Measurements from ENCODE around the gene CD99.
"Not testable (repeated sequence)": the region's sequence is repeated elsewhere in the genome, so short reads cannot be mapped to it uniquely, and the experiment has no call there.

Gene CD99

GRCh38 chrX:2690856-2691542 lies at the start of gene CD99:
TSS of gene CD99 (plus strand) at chrX:2691295. CDS start at chrX:2691361, 66 bp downstream.
- no peak for DNase-seq

- no peak for DNase-seq
These were observed 48.9 kb upstream of the CD99 start for GRCh38 chrX:2642146-2642545.

- DNase-seq: no peak
These were observed 48.3 kb upstream of the CD99 start for GRCh38 chrX:2642791-2643190.

GRCh38 chrX:2643880-2644279 lies 47.2 kb upstream of the CD99 start:
- no peak for DNase-seq

GRCh38 chrX:2645563-2645962 lies 45.5 kb upstream of the CD99 start:
- no peak for DNase-seq

GRCh38 chrX:2647627-2648026 lies 43.5 kb upstream of the CD99 start:
- DNase-seq: no peak

- no peak for DNase-seq
These were observed 41.1 kb upstream of the CD99 start for GRCh38 chrX:2650037-2650436.

GRCh38 chrX:2650865-2651264 lies 40.2 kb upstream of the CD99 start:
- no peak for DNase-seq

GRCh38 chrX:2652106-2652505 lies 39.0 kb upstream of the CD99 start:
- no peak for DNase-seq

GRCh38 chrX:2654436-2655340 lies 36.4 kb upstream of the CD99 start:
- no peak for DNase-seq

- DNase-seq: no peak
These were observed 34.7 kb upstream of the CD99 start for GRCh38 chrX:2656257-2656836.

GRCh38 chrX:2657532-2658113 lies 33.5 kb upstream of the CD99 start:
- no peak for DNase-seq

GRCh38 chrX:2658585-2659292 lies 32.4 kb upstream of the CD99 start:
- DNase-seq: no peak

GRCh38 chrX:2662586-2662985 lies 28.5 kb upstream of the CD99 start:
- DNase-seq: no peak

- no peak for DNase-seq
These were observed 26.6 kb upstream of the CD99 start for GRCh38 chrX:2664502-2664901.

- DNase-seq: no peak
These were observed 25.4 kb upstream of the CD99 start for GRCh38 chrX:2665387-2666304.

GRCh38 chrX:2666491-2666890 lies 24.6 kb upstream of the CD99 start:
- no peak for DNase-seq

- no peak for DNase-seq
These were observed 20.1 kb upstream of the CD99 start for GRCh38 chrX:2670978-2671377.

GRCh38 chrX:2672084-2672483 lies 19.0 kb upstream of the CD99 start:
- DNase-seq: no peak

GRCh38 chrX:2673611-2674010 lies 17.5 kb upstream of the CD99 start:
- DNase-seq: no peak

GRCh38 chrX:2675657-2676200 lies 15.4 kb upstream of the CD99 start:
- DNase-seq: not testable (repeated sequence)
